Spleen (tissue), 11 donors: ENCODE results near the gene CACNA1A. TPM values are rescaled to one million over a fixed set of nuclear protein-coding genes. Genes with fewer than 3 reads are reported as not detected.

ENCODE experiments used
- DNase-seq: peaks from one replicate; pipeline ENCODE4 v3.0.0-alpha.2; 2020
- H3K27ac ChIP-seq, 8 donors: fragments of 200-600 bp; sonication (generic) in 7 of 8; 1 replicate in 4 of 8; 2 replicates in 4 of 8; pipeline versions ENCODE4 v1.5.0 to v1.8.0; 2016 to 2021; ENCODE audit warnings: inconsistent platforms in 4 of 8, mild to moderate bottlenecking in 4 of 8, moderate library complexity in 1 of 8
- H3K27me3 ChIP-seq, 7 donors: fragments of 200-600 bp; sonication (generic) in 6 of 7; replicated peaks in 1 of 7; 1 replicate in 4 of 7; 2 replicates in 3 of 7; pipeline versions ENCODE4 v1.5.0 to v1.8.0; 2016 to 2021; ENCODE audit warnings: inconsistent platforms in 3 of 7, mild to moderate bottlenecking in 1 of 7
- H3K36me3 ChIP-seq, 6 donors: fragments of 200-600 bp; sonication (generic) in 5 of 6; 1 replicate in 4 of 6; 2 replicates in 2 of 6; pipeline versions ENCODE4 v1.5.0 to v1.8.0; 2016 to 2021; ENCODE audit warnings: inconsistent platforms in 2 of 6
- H3K4me1 ChIP-seq, 6 donors: fragments of 200-600 bp; sonication (generic) in 5 of 6; 1 replicate in 3 of 6; 2 replicates in 3 of 6; pipeline versions ENCODE4 v1.5.0 to v1.8.0; 2016 to 2021; ENCODE audit warnings: inconsistent platforms in 3 of 6
- H3K4me3 ChIP-seq, 8 donors: fragments of 200-600 bp; sonication (generic) in 7 of 8; 1 replicate in 4 of 8; 2 replicates in 4 of 8; pipeline versions ENCODE4 v1.5.0 to v1.8.0; 2016 to 2021; ENCODE audit warnings: inconsistent platforms in 4 of 8, mild to moderate bottlenecking in 4 of 8, moderate library complexity in 2 of 8
- H3K9me3 ChIP-seq, 8 donors: fragments of 200-600 bp; sonication (generic) in 7 of 8; 1 replicate in 4 of 8; 2 replicates in 4 of 8; pipeline versions ENCODE4 v1.5.0 to v1.8.0; 2016 to 2021; ENCODE audit warnings: inconsistent platforms in 4 of 8
- POLR2A ChIP-seq, 3 donors: fragments of 450-650 bp; IDR thresholded peaks; one replicate each; pipeline ENCODE4 v1.5.1; 2017; ENCODE audit warnings: antibody characterized with exemption in 3 of 3, mild to moderate bottlenecking in 1 of 3
- POLR2AphosphoS5 ChIP-seq, 3 donors: sonication (generic); formaldehyde crosslinking; IDR thresholded peaks; one replicate each; pipeline ENCODE4 v1.5.1; 2017; ENCODE audit warnings: antibody characterized with exemption in 3 of 3
- WGBS, 5 donors: extraction: QIAGEN DNeasy Blood & Tissue Kit in 3 of 5; methylation state at CpG; one replicate each; pipeline versions ENCODE4 v1.1.5 to v1.1.7; 2013 to 2018; 5-methylcytosine and 5-hydroxymethylcytosine counted together
- intact Hi-C: fragments of 100-400 bp; cut with DNase I; formaldehyde crosslinking; loops from one replicate; pipeline ENCODE4 v1.15.0; 2023; ENCODE audit warnings: low total_unique reads
- polyA plus RNA-seq, 3 donors: library from polyadenylated mRNA; stranded (reverse); fragments of 200-250 nt; gene quantifications; one replicate each; pipeline ENCODE4 v1.2.1, GENCODE V29; 2013
- total RNA-seq, 7 donors: library from RNA; depleted of rRNA in 3 of 7; stranded (reverse); fragments of >200 nt in 3 of 7; fragmentation: NEBNext Ultra II Directional in 4 of 7; extraction: Animal tissue kit (Norgen Biotek cat#: 25700) in 4 of 7; gene quantifications; one replicate each; pipeline versions ENCODE4 v1.1.0 to v1.2.1, GENCODE V29; 2016 to 2021
- TF ChIP-seq, protein P1 (sequence below), 11 experiments: fragments of 200-600 bp in 7 of 11; fragments of 450-650 bp in 4 of 11; sonication (generic) in 4 of 11; IDR thresholded peaks in 8 of 11; conservative IDR thresholded peaks in 3 of 11; 1 replicate in 7 of 11; 2 replicates in 4 of 11; pipeline versions ENCODE4 v1.4.0 to v1.8.0; 2016 to 2021; ENCODE audit warnings: antibody characterized with exemption in 11 of 11, inconsistent platforms in 4 of 11, mild to moderate bottlenecking in 1 of 11
- donor health status: healthy with polysubstance abuse.
- donor health status: DM: no; HTN: no; CAD: no; lungs with moderate emphysema.
- donor health status: DM: no; HTN: no; CAD: no.
- donor health status: Bipolar disorder and iron deficiency.
- donor health status: healthy.
- donor health status: DM: no; HTN: no; CAD: no.
- donor health status: DM: yes; HTN: yes; CAD: no.

Gene CACNA1A
- total and polyA plus RNA-seq, 10 donors: 0.39 to 1.9 (median 0.75) TPM

DNA sequence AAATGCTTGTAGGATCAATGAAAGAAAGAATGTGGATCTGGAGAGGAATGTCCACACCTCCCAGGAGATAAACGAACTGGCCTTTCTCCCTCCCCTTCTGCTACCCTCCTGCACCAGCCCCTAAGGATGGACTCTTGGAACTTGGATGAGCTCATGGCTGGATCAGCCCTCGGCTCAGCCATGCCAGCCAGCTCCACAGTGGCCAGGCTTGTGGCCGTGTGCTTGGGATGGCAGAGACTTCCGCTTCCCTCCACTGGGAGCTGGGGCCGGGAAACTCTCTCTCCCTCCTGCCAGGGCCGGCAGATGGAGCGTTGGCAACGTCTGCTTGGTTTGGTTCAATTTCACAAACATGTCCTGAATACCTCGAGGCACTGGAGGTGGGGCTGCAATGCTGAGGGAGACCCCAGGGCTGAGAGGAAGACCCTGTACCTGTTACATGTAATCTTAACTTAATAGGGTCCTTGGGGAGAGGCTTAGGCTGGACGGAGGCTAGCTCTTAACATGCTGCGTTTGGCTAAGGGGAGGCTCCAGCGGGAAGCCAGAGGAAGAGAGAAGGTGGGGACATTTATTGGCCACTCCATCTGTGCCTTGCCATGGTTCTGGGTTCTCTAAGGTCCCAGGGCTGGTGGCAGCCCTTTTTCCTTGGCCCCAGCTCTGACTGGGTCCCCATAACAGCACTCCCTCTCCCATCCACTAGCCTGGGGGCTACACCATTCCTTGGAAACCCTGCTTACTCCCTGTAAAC, 203.6 kb downstream of the CACNA1A start:
- Histone ChIP-seq H3K9me3 (no peaks in the 10 kb centered on the region), H3K36me3 (no peaks in the 10 kb centered on the region), H3K27me3 (peaks cover 0 to 88% (median 22%) of the 10 kb centered on the region in 7 donors), H3K4me1 (peaks cover 0 to 6% (median 2%) of the 10 kb centered on the region in 6 donors), H3K27ac (no peak overlapping the region), H3K4me3 (no peak overlapping the region)
- WGBS, 5 donors: 52 to 60% (median 53%) methylated on average over 10 to 12 of the region's 12 CpGs
- no peak for TF ChIP-seq POLR2AphosphoS5 (IDR thresholded peaks at IDR 0.05)
- TF ChIP-seq, protein P1, sequence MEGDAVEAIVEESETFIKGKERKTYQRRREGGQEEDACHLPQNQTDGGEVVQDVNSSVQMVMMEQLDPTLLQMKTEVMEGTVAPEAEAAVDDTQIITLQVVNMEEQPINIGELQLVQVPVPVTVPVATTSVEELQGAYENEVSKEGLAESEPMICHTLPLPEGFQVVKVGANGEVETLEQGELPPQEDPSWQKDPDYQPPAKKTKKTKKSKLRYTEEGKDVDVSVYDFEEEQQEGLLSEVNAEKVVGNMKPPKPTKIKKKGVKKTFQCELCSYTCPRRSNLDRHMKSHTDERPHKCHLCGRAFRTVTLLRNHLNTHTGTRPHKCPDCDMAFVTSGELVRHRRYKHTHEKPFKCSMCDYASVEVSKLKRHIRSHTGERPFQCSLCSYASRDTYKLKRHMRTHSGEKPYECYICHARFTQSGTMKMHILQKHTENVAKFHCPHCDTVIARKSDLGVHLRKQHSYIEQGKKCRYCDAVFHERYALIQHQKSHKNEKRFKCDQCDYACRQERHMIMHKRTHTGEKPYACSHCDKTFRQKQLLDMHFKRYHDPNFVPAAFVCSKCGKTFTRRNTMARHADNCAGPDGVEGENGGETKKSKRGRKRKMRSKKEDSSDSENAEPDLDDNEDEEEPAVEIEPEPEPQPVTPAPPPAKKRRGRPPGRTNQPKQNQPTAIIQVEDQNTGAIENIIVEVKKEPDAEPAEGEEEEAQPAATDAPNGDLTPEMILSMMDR (IDR thresholded peaks at IDR 0.05 in 8 of 11, conservative IDR thresholded peaks at IDR 0.05 in 3 of 11): no peak
- no peak for DNase-seq
- intact Hi-C loops: no loop called here

DNA sequence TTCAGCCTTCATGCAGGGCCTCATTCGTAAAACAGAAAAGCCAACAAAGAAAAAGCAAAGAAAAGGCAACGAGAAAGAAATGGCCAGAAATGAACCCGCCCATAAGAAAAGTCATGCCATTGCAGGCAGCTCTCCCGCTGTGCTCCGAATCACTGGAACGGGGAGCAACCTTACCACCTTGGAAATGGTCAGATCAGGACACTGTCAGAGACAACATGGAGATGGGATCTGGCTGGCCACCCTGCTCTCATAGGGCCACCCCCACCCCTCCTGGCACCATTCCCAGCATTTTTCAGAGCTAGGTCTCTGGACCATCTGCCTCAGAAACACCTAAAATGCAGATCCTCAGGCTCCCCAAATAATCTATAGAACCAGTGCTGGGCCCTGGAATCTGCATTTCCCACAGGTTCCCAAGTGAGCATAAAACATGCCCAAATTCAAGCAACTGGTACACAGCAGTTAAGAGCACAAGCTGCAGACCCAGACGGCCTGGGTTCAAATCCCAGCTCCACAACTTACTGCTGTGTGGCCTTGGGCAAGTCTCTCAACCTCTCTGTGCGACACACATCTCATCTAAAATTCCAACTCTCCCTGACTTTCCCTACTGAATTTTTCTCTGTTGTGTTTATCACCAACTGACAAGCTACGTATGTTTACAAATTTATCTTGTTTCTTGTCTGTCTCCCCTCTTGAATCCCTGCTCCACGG, 204.5 kb downstream of the CACNA1A start:
- H3K27ac ChIP-seq: no peak overlapping the region
- 64 to 83% (median 75%) methylated on average over 10 of the region's 10 CpGs for WGBS, 5 donors
- intact Hi-C loops: no loop called here
- H3K9me3 ChIP-seq: no peaks in the 10 kb centered on the region
- H3K36me3 ChIP-seq: no peaks in the 10 kb centered on the region
- TF ChIP-seq POLR2A (IDR thresholded peaks at IDR 0.05) (no peak), POLR2AphosphoS5 (IDR thresholded peaks at IDR 0.05) (no peak)
- TF ChIP-seq, protein P1 (IDR thresholded peaks at IDR 0.05 in 8 of 11, conservative IDR thresholded peaks at IDR 0.05 in 3 of 11): no peak
- H3K4me3 ChIP-seq: no peak overlapping the region
- peaks cover 0 to 6% (median 2%) of the 10 kb centered on the region in 6 donors for H3K4me1 ChIP-seq
- H3K27me3 ChIP-seq: peaks cover 0 to 89% (median 22%) of the 10 kb centered on the region in 7 donors
- no peak for DNase-seq

DNA sequence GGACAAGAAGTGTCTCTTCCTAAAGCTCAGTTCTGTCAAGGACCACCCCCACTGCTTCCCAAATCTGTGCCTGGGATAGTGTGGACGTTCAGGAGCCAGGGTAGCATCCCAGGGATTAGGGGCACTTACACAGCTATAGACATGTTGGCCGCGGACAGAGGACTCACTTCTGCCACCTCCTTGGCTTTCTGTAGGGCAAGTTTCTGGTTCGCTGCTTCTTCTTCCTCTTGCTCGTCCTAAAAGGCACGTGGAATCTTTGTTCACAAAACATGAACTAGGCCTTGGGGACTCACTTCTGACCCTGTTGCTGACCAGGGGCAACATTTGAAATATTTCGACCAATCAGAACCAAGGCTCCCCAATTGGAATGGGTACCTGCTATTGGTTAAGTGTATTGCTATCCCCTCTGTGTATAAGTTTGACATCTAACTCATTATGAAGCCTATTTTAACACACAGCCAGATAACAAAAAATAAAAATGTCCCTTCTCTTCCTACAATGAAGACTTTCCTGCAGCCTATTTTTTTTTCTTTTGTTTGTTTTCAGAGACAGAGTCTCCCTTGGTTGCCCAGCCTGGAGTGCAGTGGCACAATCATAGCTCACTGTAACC, 205.8 kb downstream of the CACNA1A start:
- Histone ChIP-seq H3K36me3 (no peaks in the 10 kb centered on the region), H3K27ac (no peak overlapping the region), H3K4me1 (peaks cover 0 to 6% (median 2%) of the 10 kb centered on the region in 6 donors), H3K27me3 (peaks cover 0 to 76% (median 22%) of the 10 kb centered on the region in 7 donors), H3K4me3 (no peak overlapping the region), H3K9me3 (no peaks in the 10 kb centered on the region)
- intact Hi-C loops: no loop called here
- WGBS, 5 donors: 60 to 71% (median 64%) methylated on average over 7 of the region's 7 CpGs
- DNase-seq: no peak
- TF ChIP-seq, protein P1 (IDR thresholded peaks at IDR 0.05 in 8 of 11, conservative IDR thresholded peaks at IDR 0.05 in 3 of 11): no peak
- no peak for TF ChIP-seq POLR2A (IDR thresholded peaks at IDR 0.05)
- TF ChIP-seq POLR2AphosphoS5 (IDR thresholded peaks at IDR 0.05): no peak

DNA sequence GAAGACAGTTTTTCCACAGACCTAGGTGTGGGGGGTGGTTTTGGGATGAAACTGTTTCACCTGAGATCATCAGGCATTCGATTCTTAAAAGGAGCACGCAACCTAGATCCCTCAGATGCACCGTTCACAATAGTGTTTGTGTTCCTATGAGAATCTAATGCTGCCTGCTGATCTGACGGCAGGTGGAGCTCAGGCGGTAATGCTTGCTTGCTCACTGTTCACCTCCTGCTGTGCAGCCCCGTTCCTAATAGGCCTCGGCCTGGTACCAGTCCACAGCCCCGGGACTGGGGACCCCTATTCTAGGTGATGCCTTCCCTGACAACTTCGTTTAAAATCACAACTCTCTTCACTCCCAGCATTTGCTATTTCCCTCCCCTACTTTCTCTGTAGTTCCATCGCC, 206.4 kb downstream of the CACNA1A start:
- H3K4me1 ChIP-seq: peaks cover 0 to 6% (median 2%) of the 10 kb centered on the region in 6 donors
- DNase-seq: no peak
- H3K27ac ChIP-seq: no peak overlapping the region
- TF ChIP-seq, protein P1 (IDR thresholded peaks at IDR 0.05 in 8 of 11, conservative IDR thresholded peaks at IDR 0.05 in 3 of 11): no peak
- TF ChIP-seq POLR2A (IDR thresholded peaks at IDR 0.05): no peak
- TF ChIP-seq POLR2AphosphoS5 (IDR thresholded peaks at IDR 0.05): no peak
- no peaks in the 10 kb centered on the region for H3K9me3 ChIP-seq
- no peaks in the 10 kb centered on the region for H3K36me3 ChIP-seq
- 77 to 82% (median 77%) methylated on average over 10 of the region's 10 CpGs for WGBS, 5 donors
- no peak overlapping the region for H3K4me3 ChIP-seq
- peaks cover 0 to 69% (median 22%) of the 10 kb centered on the region in 7 donors for H3K27me3 ChIP-seq
- intact Hi-C loops: no loop called here
